ENCODE results near the gene PGBD5.

The PGBD5 gene

DNA sequence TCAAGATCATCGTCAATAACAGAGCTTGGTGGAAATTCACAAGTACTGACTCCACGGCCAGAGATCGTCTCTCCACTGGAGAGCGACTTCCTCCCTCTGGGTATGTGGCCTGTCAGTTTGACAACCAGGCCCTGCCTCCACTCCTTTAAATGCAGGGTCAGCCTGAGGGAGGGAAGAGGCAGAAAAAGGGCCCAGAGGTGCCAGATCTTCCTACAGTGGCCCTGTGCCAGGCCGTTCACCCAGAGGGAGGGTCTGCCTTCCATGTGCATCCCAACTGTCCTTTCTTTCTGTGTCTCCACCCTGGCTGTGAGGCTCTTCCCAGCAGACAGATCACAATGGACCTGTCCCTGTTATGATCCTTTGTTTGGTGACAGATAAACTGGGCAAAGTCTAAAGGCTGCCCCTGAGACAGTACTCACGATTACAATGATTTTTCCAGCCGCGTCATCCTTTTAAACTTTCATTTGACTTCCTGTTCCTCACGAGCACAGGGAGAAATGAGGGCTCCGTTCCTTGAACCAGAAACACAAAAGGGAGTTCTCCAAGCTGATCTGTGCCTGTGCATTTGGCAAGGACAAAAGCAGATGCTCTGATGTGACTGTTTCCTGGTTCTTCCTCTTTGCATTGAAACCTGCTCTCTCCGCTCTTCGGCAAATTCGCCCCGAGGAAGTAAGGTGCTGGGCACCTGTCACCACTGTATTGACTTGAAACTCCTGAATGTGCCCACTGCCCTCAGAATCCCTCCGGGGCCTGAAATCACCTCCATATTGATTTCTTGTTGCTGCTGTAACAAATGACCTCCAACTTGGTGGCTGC, 126.7 kb downstream of the PGBD5 start:
- peak; percentile 56 for DNase-seq

DNA sequence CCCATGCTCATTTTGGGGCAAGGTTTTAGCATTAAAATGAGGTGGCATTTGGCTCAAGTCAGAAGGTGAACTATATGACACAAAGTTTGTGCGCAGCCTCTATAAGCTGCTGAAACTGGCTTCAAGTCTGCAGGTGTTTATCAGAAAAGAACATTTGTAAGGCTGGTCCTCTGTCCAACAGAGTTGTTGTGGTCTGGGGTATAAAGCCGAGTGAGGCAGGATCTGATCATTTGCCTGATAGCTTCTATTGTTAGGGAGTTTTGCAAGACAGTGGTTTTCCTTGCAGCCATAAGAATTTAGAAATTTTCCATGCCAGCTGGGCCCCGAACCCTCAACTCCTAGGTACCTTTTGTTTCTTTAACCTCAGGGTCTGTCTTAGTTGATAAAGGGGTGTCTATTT, 130.8 kb downstream of the PGBD5 start:
- DNase-seq: no peak

DNA sequence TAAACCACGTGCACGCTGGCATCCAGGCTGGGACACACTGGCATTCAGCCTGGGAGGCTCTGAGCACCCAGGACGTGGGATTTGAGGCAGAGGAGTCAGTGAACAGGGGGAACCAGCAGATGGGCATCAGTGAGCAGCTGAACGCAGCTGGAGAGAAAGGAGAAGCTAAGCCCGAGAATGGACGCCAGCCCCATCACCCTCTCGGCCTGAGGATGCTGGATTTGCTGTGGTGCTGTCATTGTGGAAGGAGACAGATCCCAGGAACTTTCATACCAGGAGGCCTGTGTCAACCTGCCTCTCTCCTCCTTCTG, 132.8 kb downstream of the PGBD5 start:
- DNase-seq: peak; percentile 14

DNA sequence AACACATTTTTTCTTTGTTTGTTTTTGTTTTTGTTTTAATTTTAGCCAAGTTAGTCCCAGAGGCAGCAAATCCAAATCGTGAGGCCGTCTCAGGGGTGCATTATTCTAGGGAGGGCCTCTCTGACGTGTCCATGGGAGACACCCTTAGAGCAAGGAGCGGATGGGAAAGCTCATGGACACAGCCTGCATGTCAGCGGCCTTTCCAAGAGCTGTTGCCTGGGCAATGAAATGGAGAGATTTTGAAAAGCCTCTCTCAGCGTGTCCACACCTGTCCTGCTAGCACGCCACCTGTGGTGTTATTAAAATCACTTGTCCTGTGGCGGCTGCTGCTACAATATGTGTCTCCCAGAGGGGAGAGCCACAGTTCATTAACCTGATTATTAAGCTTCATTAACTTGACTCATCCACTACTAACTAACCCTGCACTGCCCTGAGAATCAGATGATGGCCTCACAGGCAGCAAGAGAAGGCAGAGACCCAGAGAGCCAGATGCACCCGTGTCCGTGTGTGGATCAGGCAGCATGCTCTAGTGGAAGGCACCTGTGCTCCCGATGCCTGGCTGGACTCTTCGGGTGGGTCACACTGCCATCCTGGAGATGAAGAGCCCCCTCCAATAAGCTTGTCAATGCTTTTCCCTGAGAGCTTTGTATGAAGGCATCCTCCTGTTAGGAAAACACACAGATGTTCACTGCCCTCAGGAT, 133.3 kb downstream of the PGBD5 start:
- peak; percentile 88 for DNase-seq

DNA sequence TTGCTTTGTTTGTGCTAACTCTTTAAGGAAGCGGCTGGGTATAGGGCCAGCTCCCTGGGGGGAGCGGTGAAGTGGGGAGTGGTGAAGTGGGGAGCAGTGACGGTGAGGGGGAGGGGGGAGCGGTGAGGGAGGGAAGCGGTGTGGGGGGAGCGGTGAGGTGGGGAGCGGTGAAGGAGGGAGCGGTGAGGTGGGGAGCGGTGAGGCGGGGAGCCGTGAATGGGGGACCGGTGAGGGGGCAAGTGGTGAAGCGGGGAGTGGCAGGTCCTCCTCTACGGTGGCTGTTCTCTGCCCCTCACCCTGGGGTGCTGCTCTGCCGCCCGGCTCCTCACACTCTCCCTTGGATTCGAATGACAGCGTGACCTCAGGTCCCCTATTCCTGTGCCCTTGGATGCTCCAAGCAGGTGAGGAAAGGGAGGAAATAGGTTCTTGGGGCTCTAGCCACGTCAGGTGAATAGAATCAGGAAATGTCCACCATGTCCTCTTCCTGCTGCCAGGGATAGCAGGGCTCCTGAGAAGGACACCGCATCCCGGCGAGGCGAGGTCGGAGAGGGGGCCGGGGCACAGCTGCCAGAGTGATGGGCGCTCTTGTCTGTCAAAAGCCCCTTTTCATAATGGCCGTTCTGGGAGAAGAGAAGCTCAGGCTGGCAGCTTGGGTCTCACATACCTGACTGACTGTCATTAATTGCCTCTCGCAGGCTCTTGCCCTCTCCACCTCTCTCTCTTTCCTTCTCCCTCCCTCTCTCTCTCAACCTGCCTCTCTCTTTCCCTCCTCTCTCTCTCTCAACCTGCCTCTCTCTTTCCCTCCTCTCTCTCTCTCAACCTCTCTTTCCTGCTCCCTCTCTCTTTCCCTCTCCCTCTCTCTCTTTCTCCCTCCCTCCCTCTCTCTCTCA, 134.2 kb downstream of the PGBD5 start:
- no peak for DNase-seq

DNA sequence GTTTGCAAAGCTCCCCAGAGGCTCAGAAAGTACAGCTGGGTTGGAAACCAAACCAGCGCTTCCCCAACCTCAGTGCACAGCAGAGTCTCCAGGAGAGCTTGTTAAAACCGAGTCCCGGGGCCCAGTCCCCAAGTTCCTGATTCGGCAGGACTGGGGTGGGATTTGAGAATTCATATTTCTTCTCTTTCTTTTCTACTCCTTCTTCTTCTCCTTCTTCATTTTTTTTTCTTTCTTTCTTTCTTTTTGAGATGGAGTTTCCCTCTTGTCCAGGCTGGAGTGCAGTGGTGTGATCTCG, 136.8 kb downstream of the PGBD5 start:
- DNase-seq: no peak

DNA sequence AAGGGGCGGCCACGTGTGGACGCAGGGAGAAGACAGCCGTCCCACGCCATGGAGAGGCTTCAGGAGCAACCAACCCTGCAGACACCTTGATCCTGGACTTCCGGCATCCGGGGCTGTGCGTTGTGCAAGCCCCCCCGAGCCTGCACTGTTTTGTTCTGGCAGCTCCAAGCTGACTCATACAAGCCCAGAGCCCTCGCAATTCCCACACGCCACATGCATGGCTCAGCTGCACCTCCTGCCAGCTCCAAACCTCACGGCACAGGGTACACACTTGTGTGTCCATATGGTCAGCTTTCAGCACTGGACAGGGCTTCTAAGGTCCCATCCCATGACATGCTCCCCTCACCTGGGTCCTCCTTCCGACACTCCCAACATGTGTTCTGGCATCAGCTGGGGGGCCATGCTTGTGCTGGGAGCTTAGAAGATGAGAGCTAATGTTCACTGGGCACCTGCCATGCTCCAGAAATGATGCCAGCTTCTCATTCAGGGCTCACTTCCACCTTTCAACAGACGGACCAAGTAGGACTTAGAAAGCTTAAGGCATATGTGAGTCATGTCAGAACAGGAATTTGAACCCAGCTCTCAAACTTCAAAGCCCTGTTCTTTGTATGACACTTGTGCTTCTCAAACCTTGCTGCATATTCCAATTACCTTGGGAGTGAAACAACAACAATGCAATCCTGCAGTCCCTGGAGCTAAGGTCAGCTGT, 137.3 kb downstream of the PGBD5 start:
- DNase-seq: no peak

DNA sequence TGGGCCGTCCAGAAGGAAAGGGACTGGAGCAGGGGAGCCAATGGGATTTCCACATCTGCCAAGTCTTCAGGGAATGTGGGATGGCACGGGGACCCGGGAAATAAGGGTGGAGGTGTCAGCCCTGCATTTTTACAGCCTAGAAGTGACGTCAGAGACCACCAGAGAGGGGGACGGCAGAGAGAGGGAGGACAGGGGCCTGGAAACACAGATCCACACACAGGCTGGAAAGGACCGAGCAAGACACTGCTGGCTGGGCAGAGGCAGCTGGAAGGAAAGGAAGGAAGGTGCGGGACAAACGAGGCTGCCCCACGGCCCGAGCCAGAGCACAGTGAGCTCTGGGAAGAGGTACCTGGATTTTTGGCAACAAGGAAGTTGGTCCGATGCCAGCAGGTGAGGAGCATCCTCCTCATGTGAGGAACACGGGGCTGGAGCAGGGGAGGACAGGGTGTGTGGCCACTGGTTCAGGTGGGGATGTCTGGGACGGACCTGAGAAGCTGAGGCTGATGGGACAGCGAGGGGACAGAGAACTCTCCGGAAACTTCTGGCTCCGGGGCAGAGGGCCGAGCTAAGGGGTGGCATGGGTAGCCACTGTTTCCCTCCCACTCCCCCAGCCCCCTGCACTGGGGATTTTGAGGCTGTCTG, 138.3 kb downstream of the PGBD5 start:
- DNase-seq: no peak

DNA sequence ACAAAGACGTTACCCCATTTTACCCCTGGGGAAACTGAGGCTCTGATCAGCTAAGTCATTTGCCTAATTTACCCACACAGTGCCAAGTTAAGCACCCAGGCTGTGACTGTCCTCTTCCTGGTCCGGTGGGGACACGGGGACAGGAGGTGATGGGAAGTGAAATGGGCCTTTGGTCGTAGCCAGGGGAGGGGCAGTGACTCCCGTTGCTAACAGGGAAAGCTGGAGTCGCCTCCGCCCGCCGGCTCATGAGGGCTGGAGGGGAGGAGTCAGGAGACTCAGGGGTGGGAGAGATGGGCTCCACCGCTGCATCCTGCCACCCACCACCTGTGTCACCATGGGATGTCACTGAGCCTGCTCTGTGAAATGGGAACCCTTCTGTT, 139.3 kb downstream of the PGBD5 start:
- DNase-seq: no peak

DNA sequence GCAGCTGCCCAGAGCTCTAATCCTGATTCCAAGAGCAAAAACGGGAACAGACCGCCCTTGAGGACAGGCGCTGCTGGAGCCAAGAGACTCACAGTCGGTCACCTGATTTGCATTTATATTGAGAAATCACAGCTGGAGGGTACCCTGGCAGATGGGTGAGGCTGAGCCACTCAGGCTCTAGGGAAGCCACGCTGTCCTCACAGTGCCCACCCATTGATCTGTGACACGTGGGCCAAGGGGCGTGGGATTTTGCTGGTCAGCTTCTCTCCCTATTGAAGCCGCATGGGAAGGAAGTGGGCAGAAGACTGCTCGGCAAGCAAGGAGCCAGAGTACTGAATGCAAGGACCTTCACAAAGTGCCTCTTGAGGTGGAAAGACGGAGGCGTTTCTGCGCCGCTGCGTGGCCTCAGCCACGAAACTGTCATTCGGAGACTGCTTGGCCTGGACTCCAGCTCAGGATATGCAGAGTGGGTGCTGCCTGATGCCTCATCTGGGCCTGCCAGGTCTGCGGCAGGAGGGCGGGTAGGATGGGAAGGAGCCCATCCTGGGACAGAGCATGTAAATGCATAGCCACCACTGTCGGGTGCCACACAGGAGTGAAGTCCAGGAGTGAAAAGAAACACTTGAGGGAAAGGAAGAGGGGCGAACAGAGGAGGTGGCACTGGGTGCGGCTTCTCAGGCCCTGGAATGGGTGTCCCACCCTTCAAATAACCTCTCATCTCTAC, 139.8 kb downstream of the PGBD5 start:
- no peak for DNase-seq

DNA sequence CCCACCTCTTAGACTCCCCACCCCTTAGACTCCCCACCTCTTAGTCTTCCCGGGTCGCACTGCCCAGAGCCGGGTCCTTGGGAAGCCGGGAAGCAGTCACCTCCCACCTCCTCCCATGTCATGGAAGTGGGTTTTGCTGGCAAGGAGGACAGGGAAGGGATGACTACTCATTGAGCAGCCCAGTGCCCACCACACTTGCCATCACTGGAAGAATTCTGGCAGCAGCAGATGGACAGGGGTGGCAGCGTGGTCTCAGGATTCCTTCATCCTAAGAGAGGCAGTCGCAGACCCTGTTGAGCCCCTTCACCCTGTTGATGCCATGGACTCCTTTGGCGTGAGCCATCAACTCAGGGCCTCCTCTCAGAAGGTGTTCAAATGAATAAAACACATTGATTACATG, 140.8 kb downstream of the PGBD5 start:
- no peak for DNase-seq

DNA sequence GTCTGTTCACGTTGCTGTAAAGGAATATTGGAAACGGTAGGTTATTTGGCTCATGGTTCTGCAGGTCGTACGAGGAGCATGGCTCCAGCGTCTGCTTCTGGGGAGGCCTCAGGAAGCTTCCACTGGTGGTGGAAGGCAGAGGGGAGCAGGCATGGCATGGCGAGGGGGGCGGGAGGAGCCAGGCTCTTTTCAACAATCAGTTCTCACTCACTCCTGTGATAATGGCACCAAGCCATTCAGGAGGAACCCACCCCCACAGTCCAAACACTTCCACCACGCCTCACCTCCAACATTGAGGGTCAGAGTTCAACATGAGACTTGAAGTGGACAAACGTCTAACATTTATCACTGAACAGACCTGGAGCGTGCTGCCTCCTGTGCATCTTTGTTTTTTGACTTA, 141.2 kb downstream of the PGBD5 start:
- no peak for DNase-seq

DNA sequence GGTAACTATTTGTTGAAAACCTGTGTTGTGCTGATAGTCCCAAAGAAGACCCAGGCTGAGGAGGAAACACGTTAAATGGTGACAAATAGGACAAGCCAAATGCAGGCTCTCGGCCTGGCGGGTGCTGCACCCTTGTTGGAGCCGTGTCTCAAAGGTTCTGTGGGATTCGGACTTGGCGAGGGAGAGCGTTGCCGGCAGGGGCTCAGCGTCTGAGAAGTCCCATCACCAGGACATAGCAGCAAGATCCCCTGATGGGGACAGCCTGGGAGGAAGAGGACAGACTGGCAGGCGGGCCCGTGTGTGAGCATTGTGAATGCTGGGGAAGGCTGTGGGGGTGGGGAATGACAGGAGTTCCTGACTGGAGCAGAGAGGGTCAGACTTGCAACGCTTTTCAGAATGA, 142.5 kb downstream of the PGBD5 start:
- DNase-seq: no peak

DNA sequence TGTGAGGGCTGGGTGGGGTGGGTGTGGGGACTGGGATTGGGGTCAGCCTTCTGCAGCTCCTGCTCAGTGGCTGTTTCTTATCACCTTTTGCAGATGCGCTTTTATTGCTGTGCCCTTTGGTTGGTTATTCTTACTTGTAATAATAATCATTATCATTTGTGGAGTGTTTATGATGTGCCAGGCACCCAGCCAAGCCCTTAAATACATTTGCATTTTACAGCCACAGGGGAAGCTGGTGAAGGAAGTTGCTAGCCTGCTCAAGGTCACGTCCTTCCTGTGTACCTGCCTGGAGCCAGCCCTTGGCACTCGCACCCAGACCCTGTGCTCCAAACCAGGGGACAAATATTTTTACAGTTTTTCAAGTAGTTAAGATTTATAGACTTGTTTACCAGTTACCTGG, 144.0 kb downstream of the PGBD5 start:
- DNase-seq: peak; percentile 30

DNA sequence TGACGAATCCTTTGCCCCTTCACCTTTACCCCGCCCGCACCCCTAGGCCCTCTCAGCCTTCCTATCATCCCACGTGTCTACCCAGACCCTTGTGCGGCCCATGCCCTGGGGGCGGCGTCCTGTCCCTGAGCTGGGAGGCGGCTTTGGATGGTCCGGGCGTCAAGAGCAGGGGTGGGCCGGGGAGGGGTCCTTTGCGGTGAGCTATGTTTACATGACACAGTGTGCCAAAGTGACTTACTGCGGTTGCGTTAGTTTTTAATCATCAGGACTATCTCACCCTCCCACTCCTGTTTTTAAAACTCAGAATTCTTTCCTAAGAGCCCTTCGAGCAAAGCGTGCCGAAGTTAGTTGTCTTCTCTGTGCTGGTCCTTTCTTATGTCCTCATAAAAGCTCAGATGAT, 144.6 kb downstream of the PGBD5 start:
- DNase-seq: no peak

DNA sequence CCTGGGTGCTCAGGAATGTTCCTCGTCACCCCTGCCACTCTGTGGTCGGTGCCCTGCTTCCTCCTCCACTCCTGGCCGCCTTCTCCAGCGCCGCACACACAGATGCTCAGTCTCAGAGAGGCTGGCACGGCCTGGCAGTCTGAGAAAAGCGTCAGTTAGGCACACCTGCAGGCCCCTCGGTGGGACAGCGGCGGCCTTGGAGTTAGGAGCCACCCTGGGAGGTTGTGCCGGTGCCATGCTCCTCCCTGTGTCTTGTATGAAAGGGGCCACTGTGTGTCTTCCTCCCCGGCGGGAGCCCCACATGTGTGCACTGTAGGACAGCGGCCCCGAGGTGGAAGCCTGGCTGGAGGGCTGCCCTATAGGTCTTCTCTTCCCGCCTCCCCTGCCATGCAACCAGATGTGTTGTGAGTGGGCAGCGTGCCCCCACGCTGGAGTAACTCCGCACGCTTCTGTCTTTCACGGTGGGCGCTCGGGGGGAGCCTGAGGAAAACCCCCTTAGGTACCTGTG, 145.2 kb downstream of the PGBD5 start:
- no peak for DNase-seq

DNA sequence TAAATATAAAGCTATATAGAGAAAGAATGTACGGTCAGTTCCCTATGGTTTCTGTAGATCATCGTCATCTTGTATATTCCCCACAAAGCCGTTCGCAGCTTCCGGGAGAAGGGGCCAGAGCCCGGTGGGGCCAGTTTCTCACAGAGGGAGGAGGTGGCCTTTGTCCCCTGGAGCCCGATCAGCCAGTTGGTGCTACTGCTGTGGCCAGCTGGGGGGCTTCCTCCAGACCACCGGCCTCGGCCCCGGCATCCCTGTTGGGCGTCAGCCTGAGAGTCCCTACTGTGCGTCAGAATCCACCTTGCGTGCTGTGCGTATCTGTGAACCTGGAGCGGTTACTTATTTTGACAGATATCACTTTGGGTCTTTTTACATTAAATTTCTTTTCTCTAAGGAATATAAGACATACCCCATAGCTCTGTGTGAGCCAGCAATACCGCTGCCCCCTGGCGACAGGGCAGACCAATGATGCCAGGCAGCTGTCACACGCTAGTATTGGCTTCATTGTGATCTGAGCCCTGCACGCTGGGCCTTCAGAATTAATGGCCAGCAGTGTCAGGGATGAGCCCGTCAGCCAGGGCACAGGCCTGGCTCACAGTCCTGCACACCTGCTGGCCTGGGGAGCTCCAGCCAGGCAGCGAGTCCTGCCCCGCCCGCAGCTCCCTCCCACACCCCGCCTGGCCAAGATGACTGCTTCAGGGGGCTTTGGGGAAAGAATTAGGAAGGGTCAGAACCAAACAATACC, 145.9 kb downstream of the PGBD5 start:
- no peak for DNase-seq

DNA sequence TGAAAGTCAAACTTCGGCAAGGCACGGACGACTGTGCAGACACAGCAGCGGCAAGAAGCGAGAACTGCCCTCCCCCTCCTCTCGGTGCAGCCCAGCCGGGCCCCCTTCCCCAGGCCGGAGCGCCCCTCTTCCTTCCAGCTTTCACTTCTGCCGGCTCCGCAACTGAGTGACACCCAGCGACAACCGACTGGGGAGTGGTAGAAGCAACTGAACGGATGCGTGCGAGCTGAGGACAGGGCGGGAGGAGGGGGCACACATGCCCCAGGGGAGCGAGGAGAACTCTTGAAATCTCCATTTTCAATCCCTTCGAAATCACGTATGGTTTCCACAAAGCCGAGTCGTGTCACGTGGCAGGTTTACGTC, 146.6 kb downstream of the PGBD5 start:
- DNase-seq: no peak

DNA sequence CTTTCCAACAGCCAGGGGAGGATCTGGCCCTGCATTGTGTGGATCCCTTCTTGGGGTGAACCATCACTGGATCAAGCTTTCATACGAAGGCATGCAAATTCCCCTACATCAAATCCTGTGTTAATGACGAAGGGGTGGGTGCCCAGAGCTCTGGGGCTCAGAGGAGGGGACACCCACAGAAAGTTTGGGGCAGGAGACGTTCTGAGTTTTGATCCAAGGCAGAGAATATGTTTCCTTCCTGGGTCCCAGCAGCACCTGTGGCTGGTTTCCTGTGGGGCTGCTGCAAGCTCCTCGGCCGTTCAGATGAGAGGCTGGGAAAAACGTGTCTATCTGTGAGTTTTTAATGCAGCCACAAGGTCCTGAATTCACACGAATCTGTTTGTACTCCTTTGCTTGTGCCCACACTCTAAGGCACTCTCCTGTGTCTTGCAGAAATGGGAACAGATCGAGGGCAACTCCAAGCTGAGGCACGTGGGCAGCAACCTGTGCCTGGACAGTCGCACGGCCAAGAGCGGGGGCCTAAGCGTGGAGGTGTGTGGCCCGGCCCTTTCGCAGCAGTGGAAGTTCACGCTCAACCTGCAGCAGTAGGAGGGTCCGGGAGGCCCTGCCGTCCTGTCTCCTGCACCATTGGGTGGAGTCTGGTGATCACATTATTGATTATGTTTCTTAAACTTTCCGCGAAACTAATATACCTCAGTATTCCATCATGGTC, 147.1 kb downstream of the PGBD5 start:
- no peak for DNase-seq

DNA sequence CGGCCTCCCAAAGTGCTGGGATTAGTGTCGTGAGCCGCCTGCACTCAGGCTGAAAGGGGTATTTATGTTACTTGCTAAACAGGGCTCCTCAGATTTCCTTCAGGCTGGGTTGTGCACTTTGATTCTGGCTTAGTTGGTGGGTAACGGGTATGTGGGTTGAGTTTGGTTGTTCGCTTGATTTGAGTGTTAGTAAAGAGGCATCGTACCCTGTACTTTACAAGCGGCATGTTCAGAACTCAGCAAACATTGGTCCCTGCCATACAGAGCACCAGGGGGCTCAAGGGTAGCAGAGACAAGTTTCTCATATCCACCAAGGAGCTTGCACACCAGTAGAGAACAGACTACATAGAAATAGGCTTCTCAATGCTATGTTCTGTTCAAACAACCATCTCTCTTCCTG, 147.8 kb downstream of the PGBD5 start:
- DNase-seq: no peak

Measured in NCI-H345 (cell line).